ACHN (cell line): ENCODE results near the gene ZNF497.
"Not testable (repeated sequence)": the region's sequence is repeated elsewhere in the genome, so short reads cannot be mapped to it uniquely, and the experiment has no call there.

ENCODE experiments used
- DNase-seq: peaks from one replicate; pipeline ENCODE4 v3.0.0-alpha.2; 2015
- in situ Hi-C: cut with HindIII; loops from 2 replicates; pipeline ENCODE4 v1.10.0; 2017; ENCODE audit warnings: low sequenced_read_pairs, low pct_ligation_motif_present, low pct_unique_long_range_greater_than_20kb

The ZNF497 gene

DNA sequence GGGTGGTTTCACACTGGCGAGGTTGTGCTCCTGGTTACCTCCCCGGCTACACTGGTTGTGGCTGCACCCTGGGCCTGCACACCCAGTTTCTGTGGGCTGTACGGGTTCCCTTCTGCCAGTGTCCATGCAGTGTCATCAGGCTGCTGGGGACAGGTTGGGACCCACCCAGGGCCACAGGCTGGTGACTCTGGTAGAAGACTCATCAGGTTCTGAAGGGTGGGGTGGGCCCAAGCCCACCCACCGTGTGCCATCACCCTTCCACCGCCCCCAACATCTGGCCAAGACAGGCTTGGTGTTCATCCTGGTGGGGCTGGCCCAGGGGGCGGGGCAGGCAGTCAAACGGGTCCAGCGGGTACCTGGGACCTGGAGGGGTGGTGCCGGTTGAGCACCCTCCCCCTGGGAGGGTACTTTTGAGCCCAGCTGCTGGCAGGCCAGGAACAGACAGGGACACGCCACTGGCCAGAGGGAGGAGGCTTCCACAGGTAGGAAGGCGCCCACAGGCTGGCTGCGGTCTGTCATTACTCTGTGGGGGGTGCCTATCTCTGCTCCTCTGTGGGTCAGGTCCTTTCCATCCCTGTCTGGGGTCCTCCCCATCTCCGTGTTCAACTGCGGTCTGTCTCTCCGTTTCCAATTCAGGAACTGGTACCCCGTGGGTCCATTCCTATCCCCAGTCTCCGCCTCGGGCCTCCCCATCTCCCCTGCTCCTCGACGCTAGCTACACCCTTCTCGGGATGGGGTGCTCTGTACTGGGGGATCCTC is 32.8 kb upstream of the ZNF497 start, which contains the start of gene RNF225:
RNF225 (plus strand) TSS at position 437 of the 759 bp plus-strand sequence. CDS start 434 bp downstream, outside the sequence.
- DNase-seq = no peak
- in situ Hi-C loops = no loop called here

DNA sequence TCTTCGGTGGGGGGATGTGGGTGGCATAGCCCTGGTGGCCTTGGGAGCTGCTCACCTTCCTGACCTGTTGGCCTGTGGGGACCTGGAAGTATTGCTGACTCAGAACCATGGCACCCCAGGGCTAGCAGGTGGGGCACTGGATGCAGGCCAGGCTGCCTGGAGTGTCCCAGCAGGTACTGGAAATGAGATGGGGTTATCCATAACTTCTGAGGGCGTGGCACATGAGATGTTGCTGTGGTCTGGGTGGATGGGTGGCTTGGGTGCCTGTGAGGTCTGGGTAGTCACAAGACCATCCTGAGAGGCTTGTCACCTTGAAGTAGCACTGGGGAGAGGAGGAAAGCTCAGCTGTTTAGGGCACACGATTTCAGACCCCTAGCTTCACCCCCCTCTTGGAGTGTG is 32.3 kb upstream of the ZNF497 start:
- in situ Hi-C loops = no loop called here
- DNase-seq = no peak

DNA sequence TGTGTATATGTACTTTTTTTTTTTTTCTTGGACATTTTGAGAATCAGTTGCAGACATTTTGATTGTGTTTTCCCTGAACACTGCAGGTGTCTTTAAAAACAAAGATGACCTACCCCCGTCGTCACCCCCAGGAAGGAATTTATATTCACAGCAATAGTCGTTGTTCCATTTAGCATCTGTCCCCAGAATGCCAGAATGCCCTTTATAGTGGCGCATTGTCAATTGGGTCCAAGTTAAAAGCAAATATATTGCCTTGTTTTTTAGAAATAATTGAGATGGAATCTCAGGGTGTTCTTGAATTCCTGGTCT is 31.1 kb upstream of the ZNF497 start:
- DNase-seq = no peak
- in situ Hi-C loops = no loop called here

DNA sequence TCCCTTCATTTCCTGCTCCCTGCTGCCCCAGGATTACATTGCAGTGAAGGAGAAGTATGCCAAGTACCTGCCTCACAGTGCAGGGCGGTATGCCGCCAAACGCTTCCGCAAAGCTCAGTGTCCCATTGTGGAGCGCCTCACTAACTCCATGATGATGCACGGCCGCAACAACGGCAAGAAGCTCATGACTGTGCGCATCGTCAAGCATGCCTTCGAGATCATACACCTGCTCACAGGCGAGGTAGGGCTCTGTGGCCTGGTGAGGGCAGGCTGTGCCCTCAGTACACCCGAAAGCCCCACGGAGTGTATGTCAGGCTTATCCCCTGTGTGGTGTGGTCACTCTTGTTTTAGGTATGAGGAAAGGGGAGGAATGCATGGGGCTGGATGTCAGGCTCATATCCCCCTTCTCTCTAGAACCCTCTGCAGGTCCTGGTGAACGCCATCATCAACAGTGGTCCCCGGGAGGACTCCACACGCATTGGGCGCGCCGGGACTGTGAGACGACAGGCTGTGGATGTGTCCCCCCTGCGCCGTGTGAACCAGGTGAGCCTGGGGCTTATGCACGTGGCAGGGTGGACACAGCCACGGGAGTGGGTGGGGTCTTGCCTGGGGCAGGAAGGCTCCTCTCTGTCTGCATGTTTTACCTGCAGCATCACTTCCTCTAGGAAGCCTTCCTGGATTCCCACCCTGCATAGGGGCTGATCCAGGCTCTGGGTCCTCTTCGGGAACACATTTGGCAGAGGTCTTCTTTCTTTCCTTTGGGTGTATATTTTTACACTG is 30.6 kb upstream of the ZNF497 start:
- in situ Hi-C loops = no loop called here
- no peak for DNase-seq

DNA sequence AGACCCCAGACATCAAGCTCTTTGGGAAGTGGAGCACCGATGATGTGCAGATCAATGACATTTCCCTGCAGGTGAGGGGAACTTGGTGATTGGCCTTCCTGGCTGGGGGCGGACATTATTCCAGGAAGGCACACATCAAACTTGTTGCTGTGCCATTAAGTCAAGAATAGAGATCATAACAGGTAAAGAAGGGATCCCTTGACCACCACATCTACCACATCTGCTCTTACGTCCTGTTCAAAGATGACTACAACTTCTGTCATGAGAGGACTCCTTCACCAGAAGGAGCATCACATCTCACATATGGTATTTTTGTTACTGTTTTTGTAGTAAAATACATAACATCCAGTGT is 25.6 kb upstream of the ZNF497 start:
- no peak for DNase-seq
- in situ Hi-C loops = no loop called here

DNA sequence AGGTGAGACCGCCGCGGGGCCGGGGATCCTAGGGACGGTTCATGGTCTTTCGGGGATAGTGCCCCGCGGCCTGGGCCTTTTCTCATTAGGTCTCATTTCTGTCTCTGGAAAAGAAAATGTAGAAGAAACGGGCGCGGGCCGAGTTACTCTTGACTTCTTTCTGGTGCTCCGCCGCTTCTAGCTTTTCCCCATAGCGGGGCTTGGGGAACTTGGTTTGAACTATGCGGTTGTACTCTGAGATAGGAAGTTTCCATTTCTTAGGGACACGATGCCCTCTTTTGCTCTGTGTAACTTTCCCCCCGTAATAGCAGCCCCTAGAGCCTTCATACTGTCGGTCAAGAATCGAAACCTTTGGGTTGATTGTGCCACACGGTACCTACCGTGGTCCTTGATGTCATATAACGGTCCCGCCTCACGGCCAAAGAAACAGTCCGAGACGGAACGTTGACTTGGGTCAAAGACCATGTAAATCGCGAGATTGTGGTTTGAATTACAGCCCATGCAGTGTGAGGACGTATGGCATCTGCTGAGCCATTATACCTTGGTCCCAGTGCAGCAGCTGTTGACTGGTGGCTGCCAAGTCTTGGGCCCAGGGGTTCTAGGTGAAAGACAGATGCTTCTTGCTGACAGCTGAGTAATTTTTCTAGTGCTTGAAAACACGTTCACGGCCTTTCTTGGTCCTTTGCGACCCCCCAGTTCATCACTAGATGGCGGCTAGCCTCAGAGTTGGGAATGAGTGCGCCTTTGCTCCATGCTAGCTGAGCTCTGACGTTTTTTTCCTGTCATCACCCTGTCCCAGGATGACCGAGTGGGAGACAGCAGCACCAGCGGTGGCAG is 25.0 kb upstream of the ZNF497 start:
- no peak for DNase-seq
- in situ Hi-C loops = no loop called here

DNA sequence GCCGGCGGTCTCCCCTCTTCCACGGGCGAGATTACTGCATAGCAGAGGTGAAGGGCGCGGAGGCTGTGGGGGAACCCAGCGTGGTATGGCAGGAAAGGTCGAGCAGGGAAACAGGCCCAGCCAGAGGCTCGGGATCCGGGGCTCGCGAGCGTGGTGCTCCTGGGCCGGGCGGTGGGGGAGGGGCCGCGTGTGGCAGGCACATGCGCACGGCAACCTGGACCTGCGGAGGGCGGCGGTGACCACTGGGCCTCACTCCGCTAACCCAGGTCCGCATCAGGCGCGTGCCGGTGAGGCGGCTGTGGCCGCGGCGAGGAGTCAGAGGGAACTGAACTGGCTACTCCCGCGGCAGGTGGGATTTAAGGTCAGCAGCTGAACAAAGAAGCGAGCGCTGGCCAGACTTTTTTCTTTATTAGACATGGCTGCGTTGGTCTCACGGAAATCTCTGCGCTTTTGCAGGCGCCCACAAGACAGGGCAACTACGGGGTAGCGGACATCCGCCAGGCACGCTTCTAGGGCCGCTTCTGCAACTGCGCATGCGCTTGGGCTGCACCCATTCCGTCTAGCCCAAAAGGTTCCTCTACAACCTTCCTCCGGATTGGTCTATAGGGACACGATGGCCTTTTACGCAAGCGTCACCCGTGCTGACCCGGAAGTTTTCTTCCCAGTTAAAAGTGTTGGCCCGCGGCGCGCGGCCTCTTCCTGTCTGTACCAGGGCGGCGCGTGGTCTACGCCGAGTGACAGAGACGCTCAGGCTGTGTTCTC is 24.2 kb upstream of the ZNF497 start, which contains the start of gene RPS5:
RPS5 (plus strand) TSS at position 694 of the 762 bp plus-strand sequence. CDS start 869 bp downstream, outside the sequence.
- DNase-seq = peak; percentile 98
- in situ Hi-C loops = no loop called here

DNA sequence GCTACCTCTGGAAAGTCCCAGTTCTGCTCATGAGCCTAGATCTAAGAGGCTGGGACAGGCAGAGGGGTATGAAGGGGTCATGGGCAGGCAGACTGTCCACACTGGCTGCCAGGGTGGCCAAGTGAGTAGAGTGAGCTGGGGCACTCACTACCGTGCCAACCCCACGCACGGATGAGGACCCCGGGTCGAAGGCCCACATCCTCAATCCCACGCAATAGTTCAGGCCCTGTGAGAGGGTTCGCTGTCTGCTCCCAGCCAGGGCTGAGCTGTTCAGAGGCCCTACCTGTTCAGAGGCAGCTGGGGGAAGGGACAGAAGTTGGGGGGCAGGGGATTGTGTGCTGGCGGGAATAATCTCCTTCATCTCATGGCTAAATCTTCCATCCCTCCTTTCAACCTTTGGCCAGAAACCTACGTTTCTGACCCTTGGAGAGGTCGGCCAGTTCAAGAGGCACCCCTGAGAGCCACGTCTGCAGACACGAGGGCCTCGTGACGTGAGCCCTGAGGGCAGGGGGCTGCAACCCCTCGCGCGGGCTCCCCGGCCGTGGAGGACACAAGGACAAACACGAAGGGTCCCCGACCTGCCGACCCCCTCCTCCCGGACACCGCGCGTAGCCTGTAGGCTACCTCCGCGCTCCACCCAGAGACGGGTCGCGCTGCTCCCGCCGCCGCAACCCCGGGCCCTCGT is 23.5 kb upstream of the ZNF497 start:
- no peak for DNase-seq
- in situ Hi-C loops = no loop called here

DNA sequence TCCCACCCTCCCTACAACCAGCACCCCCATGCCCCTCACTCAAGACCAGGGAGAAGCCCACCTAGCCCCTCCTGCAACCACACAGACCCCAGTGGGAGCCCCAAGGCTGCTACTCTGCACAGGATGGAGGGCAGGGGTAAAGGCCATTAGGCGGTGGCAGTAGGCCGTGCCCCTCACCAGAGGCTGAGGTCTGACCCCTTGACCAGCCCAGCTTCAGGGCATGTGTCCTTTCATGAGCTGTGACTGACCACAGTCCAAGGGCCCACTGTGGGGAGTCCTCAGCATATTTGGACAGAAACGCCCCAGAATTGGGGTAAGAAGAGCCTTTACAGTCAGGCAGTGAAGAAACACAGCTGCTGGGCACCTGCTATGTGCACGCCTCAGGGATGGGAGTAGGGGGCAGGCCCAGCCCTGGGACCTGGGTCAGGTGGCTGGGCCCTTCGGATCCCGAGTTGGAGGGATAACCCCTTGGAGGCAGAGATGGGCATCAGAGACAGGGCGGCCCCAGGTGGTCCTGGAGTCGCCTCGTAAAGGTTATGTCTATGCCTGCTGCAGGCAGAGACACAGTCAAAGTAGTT is 22.9 kb upstream of the ZNF497 start:
- in situ Hi-C loops = no loop called here
- DNase-seq = no peak

DNA sequence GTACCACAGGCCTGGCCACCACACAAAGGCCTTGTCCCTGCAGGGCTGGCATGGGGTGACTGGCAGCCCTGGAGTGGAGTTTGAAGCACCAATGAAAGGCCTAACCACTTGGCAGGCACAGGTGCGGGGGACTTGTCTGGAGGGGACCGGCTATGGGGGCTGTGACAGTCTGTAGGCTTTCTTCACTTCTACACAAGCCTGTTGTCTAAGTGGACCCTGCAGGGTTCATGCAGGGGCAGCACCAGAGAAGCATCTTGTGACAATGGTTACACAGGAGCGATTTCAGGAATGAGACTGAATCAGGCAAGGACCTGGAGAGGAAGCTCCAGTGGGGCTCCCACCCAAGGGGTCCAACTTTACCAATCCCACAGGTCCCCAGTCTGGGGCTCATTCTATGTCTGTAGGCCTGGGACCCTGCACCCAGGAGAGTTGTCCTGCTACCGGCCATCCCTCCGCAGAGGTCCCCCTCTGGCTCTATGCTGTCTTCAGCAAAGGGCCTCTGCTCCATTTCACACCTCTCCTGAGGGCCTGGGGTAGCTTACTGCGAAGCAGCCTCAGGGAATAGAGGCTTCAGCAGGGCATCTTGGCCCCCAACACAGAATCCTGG is 20.5 kb upstream of the ZNF497 start:
- no peak for DNase-seq
- in situ Hi-C loops = no loop called here

DNA sequence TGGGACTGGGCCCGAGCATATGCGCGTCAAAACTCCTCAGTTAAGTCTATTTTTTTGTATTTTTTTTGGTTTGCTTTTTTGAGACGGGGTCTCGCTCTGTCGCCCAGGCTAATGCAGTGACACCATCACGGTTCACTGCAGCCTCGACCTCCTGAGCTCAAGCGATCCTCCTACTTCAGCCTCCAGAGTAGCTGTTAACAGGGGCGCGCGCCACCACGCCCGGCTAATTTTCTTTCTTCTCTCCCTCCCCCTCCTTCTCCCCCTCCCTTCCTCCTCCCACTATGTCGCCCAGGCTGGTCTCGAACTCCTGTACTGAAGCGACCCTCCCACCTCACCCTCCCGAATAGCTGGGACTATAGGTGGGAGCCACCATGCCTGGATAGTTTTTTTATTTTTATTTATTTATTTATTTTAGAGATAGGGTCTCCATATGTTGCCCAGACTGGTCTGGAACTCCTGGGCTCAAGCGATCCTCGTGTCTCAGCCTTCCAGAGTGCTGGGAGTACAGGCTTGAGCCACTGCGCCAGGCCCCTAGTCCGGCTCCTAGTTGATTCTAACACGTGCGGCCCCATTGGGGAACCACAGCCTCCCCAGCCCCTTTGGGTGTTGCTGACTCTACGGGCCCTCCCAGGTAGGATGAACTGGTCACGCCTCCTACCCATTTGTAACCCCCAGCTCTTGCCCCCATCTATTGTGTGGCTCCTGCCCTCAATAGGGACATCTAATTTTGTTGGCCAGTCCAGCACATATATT is 19.1 kb upstream of the ZNF497 start:
- DNase-seq = no peak
- in situ Hi-C loops = no loop called here

DNA sequence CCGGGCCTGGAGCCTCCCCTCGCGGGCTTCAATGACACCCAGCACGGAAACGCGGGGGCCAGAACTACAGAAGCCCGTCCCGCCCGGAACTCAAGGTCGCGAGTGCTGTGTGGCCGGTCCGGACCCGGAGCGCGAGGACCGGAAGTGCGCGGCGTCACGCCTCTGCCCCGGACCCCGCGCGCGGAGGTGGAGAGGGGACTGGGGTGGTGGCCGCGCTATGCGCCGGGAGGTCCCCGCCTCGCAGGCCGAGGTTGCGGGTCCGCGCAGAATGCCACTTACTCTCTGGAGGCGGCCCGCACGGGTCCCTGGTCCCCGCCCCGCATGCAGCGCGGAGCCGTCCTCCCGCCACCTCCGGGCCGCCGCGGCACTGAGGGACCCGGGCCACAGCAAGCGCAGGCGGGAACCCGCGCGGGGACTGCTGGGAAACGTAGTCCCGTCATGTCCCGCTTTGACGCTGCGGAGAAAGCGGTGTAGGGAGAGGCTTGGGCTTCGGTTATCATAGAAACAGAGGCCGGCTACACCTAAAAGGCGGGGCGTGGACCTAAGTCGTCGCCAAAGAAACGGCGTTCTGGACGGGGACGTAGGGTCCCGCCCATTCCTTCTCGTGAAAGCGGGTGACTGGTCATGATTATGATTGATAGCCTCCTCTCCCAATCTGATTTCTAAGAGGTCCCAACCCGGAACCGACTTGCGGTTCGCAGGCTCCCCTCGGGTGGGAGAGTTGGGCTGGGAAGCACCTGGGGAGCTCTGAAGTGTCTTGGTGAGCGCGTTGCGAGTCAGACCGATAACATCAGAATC is 18.3 kb upstream of the ZNF497 start, which contains the start of gene ZNF837:
ZNF837 (minus strand) TSS at position 369 of the 798 bp plus-strand sequence. CDS start 11,698 bp downstream, outside the sequence.
- in situ Hi-C loops = no loop called here
- peak; percentile 99 for DNase-seq

DNA sequence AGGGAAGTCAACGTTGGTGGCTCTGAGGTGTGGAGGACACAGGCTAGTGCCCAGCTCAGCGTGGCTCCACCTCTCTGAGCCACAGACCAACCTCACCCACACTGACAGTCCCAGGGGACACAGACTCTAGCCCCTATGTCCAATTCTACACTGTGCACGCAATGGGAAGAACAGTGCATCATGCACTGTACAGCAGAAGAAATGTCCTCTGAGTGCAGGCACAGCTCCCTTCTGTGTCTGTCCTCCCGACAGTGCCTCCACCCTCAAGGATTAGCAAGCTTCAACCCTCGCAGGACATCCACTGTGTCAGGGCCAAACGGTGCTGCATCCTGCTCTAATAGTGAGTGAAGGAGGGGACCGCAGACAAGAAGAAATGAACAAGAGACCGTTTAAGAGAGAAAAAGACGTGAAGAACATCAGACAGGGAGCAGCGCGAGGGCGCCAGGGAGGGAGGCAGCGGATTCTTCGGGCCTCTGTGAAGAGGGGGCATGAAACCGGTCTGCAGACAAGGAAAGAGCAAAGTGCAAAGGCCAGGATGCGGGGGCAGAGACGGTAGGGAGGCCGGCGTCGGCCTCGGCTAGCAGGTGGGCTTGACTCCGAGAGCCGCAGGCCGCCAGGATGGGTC is 17.6 kb upstream of the ZNF497 start:
- in situ Hi-C loops = no loop called here
- DNase-seq = no peak

DNA sequence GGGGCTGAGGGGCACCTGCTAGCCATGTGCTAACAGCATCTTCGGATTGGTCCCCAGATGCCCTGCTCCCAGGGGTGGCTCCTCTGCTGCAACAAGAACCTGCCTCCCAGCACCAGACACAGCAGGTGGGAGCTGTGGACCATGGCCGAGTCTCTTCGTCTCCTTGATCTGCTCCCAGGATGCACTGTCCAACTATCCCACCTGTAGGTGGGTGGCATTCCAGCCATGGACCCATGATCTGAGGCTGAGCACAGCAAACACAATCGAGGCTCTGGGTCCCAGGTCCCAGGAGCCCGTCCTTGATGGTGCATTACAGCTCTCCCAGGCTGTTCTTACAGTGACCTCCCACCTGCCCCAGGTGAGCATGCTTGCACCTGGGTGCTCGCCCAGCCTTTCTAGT is 16.7 kb upstream of the ZNF497 start:
- DNase-seq = no peak

DNA sequence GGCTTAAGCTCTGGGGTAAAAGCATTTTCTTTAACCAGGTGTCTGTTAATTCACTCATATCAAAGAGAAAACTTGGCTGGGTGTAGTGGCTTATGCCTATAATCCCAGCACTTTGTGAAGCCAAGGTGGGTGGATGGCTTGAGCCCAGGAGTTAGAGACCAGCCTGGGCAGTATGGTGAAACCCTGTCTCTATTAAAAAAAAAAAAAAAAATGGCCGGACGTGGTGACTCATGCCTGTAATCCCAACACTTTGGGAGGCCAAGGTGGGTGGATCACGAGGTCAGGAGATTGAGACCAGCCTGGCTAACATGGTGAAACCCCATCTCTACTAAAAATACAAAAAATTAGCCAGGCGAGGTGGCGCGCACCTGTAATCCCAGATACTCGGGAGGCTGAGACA is 14.2 kb upstream of the ZNF497 start:
- not testable (repeated sequence) for DNase-seq

More for the DNA sequence above, 16.7 kb upstream of the ZNF497 start:
- in situ Hi-C loops = no loop called here

More for the DNA sequence above, 14.2 kb upstream of the ZNF497 start:
- in situ Hi-C loops = not testable (repeated sequence)
